Measurements from ENCODE around the gene IFNAR1. TPM values are rescaled to one million over a fixed set of nuclear protein-coding genes. Genes with fewer than 3 reads are reported as not detected.

IFNAR1 gene
- total and polyA plus RNA-seq, 9 of the 15 experiments (the other 6 are each of a cell fraction or from before 2014, with no cell fraction given), result 8.6 to 31.8 (median 14.8) TPM

DNA sequence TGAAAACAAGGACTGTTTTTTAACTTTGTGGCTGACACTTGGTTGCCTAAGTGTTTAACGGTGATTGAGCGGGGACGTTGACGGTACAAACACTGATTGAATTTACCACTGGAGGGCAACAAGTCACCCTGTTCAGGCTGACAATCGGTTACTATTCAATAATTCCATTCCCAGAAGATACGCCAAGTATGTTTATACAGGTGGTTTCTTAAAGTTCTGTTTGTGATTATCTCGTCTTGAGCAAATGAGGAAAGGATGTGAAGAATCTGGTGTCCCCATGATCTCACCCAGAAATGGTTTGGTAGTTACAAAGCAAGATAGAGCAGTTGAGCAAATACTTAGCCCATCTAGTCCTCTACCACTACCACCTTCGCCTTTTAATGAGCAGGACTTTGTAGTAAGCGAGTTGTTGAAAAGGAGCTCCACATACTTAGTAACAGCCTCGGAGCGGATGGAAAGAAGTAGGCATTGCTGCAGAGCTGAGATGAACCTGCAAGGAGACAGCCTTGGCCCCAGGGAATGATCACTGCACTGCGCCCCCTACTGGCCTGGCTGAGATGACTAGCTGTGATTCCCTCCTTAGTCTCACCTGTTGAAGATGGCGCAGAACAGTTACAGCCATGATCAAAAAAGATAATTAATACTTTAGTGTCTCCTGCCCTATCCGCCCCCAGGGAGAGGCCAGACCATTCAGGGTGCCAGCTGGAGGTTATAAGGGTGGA lies 36.3 kb downstream of the IFNAR1 start:
- in situ Hi-C loops (cut with MboI), result no loop called here
- ChIA-PET CTCF (ENCODE audit: low intra/inter-chr PET ratio) (interaction anchor here (0.6 to 2.2 kb wide), 4 partner anchors 14 to 161 kb away, joined by 4 to 14 read pairs (median 8); no protein-coding TSS in a partner anchor), POLR2A (interaction anchor here (0.5 to 2.0 kb wide), 13 partner anchors 9 to 535 kb away, joined by 3 to 12 read pairs (median 4); partner anchors contain the start of genes IFNAR1 and IL10RB)
- Histone ChIP-seq H3K9me1 (ENCODE audit: control insufficient read depth, insufficient read depth, low read length) (no peaks in the 10 kb centered on the region), H3K4me3 (peak overlapping the region; percentile 23), H4K20me1 (replicated peaks; ENCODE audit: control insufficient read depth, insufficient read depth, low read length) (no peaks in the 10 kb centered on the region), H3K27me3 (ENCODE audit: control insufficient read depth in 2 of 2, insufficient read depth in 2 of 2, low read length in 2 of 2) (no peaks in the 10 kb centered on the region), H3K36me3 (ENCODE audit: control insufficient read depth, insufficient read depth, low read length) (peaks cover 4% of the 10 kb centered on the region; the same call in 1 of the 3 replicates), H3K27ac (ENCODE audit: extremely low read depth, low read depth, low read length) (no peak overlapping the region), H3K4me2 (ENCODE audit: insufficient read depth, low read length) (peak overlapping the region; percentile 81), H3K79me2 (ENCODE audit: control insufficient read depth, insufficient read depth, low read length) (no peaks in the 10 kb centered on the region), H3K4me1 (replicated peaks in 1 of 2; ENCODE audit: control insufficient read depth in 2 of 2, insufficient read depth in 2 of 2, low read length in 2 of 2) (peaks cover 9 to 20% of the 10 kb centered on the region in 2 experiments; a peak in 3 of 5 replicates), H2AFZ (ENCODE audit: low read depth, low read length) (peak overlapping the region; percentile 83), H3K9ac (ENCODE audit: insufficient read depth in 1 of 2, low read depth in 2 of 2, low read length in 2 of 2) (no peak overlapping the region), H3K9me3 (replicated peaks; ENCODE audit: control insufficient read depth, insufficient read depth, low read depth, low read length) (0 out of 2 replicates have a peak, but pooled peaks cover 2% of the 10 kb centered on the region)
- ATAC-seq, result peak; percentile 97
- FAIRE-seq, result peak; percentile 85
- DNase-seq (ENCODE audit: extremely low read depth in 1 of 4, low spot score in 3 of 4), result peak; percentile 87 to 90 (median 88)
- WGBS (ENCODE audit: insufficient coverage, low coverage, missing lambda C conversion rate), result 6% methylated on average over 14 of the region's 14 CpGs
- intact Hi-C loops (cut with micrococcal nuclease), result loop anchor here (5.0 kb wide), 2 partner anchors 94 to 246 kb away; partner anchors contain the start of gene IL10RB
- BruUV-seq (replicated peaks), result no TSS peak
- TF ChIP-seq PREB (CRISPR knock-in tag; IDR thresholded peaks at IDR 0.05), result no peak
- peak; percentile 68 for TF ChIP-seq JUND (IDR thresholded peaks at IDR 0.05; ENCODE audit: borderline replicate concordance, low read depth, low read length)
- TF ChIP-seq JUND (tag; IDR thresholded peaks at IDR 0.05; ENCODE audit: borderline replicate concordance, low read depth, low read length), result no peak; the same call in 2 of the 3 replicates
- TF ChIP-seq TEAD1 (CRISPR knock-in tag; IDR thresholded peaks at IDR 0.05), result 0 out of 4 replicates have a peak, but pooled peaks of 1 of the 2 experiments have one; percentile 10
- no peak for TF ChIP-seq ZNF174 (CRISPR knock-in tag; IDR thresholded peaks at IDR 0.05)
- TF ChIP-seq, protein P1, sequence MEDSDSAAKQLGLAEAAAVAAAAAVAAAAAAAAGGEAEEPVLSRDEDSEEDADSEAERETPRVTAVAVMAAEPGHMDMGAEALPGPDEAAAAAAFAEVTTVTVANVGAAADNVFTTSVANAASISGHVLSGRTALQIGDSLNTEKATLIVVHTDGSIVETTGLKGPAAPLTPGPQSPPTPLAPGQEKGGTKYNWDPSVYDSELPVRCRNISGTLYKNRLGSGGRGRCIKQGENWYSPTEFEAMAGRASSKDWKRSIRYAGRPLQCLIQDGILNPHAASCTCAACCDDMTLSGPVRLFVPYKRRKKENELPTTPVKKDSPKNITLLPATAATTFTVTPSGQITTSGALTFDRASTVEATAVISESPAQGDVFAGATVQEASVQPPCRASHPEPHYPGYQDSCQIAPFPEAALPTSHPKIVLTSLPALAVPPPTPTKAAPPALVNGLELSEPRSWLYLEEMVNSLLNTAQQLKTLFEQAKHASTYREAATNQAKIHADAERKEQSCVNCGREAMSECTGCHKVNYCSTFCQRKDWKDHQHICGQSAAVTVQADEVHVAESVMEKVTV (CRISPR knock-in tag; IDR thresholded peaks at IDR 0.05), result peak; percentile 29; the same call in 1 of the 2 replicates
- TF ChIP-seq ATF1 (CRISPR knock-in tag; IDR thresholded peaks at IDR 0.05), result no peak
- peak; percentile 17 for TF ChIP-seq ATF1 (tag; IDR thresholded peaks at IDR 0.05)
- peak; percentile 96 for TF ChIP-seq HMBOX1 (IDR thresholded peaks at IDR 0.05)
- TF ChIP-seq BRD9 (IDR thresholded peaks at IDR 0.05; ENCODE audit: low read depth, partially characterized antibody), result no peak
- TF ChIP-seq ZBTB7A (IDR thresholded peaks at IDR 0.05; ENCODE audit: borderline replicate concordance, control insufficient read depth, low read depth, low read length), result no peak
- no peak for TF ChIP-seq ILK (tag; IDR thresholded peaks at IDR 0.05; ENCODE audit: borderline replicate concordance, low read depth)
- peak; percentile 25 to 48; a peak in 1 of 4 replicates for TF ChIP-seq MAZ (CRISPR knock-in tag; conservative IDR thresholded peaks at IDR 0.05 in 1 of 2, IDR thresholded peaks at IDR 0.05 in 1 of 2)
- TF ChIP-seq SMAD3 (CRISPR knock-in tag; conservative IDR thresholded peaks at IDR 0.05), result 0 out of 2 replicates have a peak, but pooled peaks have one; percentile 49
- no peak for TF ChIP-seq HIVEP1 (CRISPR knock-in tag; IDR thresholded peaks at IDR 0.05)
- TF ChIP-seq SMC3 (conservative IDR thresholded peaks at IDR 0.05; ENCODE audit: insufficient read depth, low read depth, low read length), result peak; percentile 70
- no peak for TF ChIP-seq TAL1 (IDR thresholded peaks at IDR 0.05)
